GM12892 (cell line): ENCODE measurements around the gene ZNF507.

ENCODE experiments used
- DNase-seq: peaks from one replicate; pipeline ENCODE4 v3.0.0; 2011; ENCODE audit not compliant: insufficient read length
- FAIRE-seq: peaks from 2 replicates; lab custom pipeline; 2011; peaks lifted over from hg19 to GRCh38; lab: Jason Lieb, UNC
- POLR2A ChIP-seq: IDR thresholded peaks from 2 replicates; pipeline ENCODE4 v1.6.1; 2011; ENCODE audit warnings: low read depth, low read length, control low read depth
- POLR2AphosphoS5 ChIP-seq: IDR thresholded peaks from 2 replicates; pipeline ENCODE4 v1.6.1; 2011; ENCODE audit warnings: low read depth, low read length, control low read depth
- TAF1 ChIP-seq: IDR thresholded peaks from 2 replicates; pipeline ENCODE4 v1.6.1; 2011; ENCODE audit warnings: low read depth, mild to moderate bottlenecking, control low read depth, low read length, borderline replicate concordance

Gene ZNF507

DNA sequence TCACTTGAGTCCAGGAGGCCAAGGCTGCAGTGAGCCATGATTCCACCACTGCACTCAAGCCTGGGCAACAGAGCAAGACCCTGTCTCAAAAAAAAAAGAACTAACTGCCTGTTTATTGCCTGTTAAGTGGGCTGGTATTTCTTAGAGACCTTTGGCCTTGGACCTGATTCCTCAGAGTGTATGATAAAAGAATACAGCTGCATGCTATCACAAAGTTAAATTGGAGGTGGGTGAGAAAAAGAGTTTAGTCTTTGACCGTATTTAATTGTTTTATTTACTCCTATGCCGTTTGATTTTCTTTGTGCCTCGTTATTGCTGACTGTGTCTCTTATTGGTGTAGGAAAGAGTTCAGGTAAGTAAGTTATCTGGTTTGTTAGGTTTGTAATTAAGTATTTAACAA, 34.9 kb downstream of the ZNF507 start:
- no peak for DNase-seq
- TF ChIP-seq POLR2AphosphoS5: no peak
- no peak for TF ChIP-seq POLR2A
- TF ChIP-seq TAF1: no peak
- FAIRE-seq: no peak

DNA sequence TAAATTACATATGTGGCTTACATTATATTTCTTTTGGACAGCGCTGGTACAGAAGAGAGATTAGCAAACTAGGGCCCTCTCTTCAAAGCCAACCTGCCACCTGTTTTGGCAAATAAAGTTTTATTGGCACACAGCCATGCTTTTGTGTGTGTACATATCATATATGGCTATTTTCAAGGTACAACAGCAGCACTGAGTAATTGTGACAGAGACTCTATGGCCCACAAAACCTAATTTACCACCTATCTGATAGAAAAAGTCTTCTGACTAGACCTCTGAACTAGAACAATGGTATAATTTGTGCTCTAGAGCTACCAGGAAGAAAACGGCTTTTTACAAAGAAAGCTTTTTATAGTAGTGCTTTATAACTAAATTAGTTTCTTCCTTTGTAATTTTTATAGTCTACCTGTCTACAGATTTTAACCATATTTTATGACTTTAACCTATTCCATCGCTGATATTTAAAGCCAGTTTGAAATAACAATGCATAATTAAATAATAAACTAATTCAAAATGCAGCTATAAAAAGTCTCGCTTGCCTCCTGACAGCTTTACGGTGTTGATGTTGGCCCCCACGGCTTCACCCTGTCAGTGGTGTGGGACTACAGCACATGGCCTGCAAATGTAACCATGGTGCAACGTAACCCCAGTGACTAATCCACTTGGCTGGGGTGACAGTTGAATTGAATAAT, 42.4 kb downstream of the ZNF507 start:
- TF ChIP-seq POLR2AphosphoS5 (no peak), TAF1 (no peak), POLR2A (no peak)
- no peak for DNase-seq
- no peak for FAIRE-seq

DNA sequence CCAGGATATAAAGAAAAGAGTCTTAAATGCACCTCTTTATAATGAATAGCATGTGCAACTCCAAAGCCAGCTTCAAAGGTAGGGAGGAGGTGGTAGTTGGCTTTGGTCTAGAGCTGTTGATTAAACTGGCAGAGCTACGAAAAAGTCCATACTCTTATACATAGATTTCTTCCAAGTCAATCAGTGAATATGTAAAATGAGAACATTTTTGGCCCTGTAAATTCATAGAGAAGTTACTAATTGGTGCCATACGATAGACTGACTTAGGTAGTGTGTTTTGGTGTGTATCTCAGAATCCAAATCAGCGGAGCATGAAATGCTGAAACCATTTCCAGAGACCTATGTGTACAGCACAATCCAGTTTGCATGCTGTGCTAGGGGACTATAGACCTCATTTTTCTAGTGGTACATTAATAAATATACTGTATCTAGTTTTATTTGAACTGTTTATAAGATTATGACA, 43.0 kb downstream of the ZNF507 start:
- DNase-seq (no peak), FAIRE-seq (no peak)
- no peak for TF ChIP-seq POLR2AphosphoS5
- TF ChIP-seq POLR2A: no peak
- no peak for TF ChIP-seq TAF1

DNA sequence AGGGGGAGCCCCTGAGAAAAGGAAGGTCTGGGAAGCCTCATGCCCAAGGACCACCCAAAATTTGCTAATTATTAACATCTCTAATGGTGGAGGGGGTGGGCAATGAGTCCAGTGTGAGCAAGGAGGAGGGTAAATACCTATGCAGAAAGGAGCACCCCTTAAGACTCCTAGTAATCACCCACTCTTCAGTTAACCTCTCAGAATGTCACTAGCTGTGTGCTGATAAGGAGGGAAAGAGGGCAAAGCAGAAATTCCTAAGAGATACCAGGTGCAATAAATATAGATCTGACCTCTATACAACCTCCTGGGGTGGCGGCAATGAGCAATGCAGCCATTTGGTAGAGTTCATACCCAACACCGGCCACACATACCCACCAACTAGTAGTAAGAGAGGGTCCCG, 47.5 kb downstream of the ZNF507 start:
- no peak for DNase-seq
- FAIRE-seq: no peak
- no peak for TF ChIP-seq POLR2AphosphoS5
- TF ChIP-seq TAF1: no peak
- no peak for TF ChIP-seq POLR2A

GRCh38 chr19:32396046-32396652, 50.7 kb downstream of the ZNF507 start:
- FAIRE-seq: no peak
- DNase-seq: no peak
- TF ChIP-seq TAF1 (no peak), POLR2A (no peak), POLR2AphosphoS5 (no peak)

GRCh38 chr19:32397671-32398101, 52.3 kb downstream of the ZNF507 start:
- no peak for DNase-seq
- no peak for FAIRE-seq
- TF ChIP-seq POLR2A (no peak), POLR2AphosphoS5 (no peak), TAF1 (no peak)

- FAIRE-seq (no peak), DNase-seq (no peak)
- TF ChIP-seq POLR2AphosphoS5: no peak
- no peak for TF ChIP-seq TAF1
- TF ChIP-seq POLR2A: no peak
Measured at GRCh38 chr19:32401992-32402391, 56.6 kb downstream of the ZNF507 start.

GRCh38 chr19:32403291-32403995, 58.0 kb downstream of the ZNF507 start:
- no peak for FAIRE-seq
- no peak for TF ChIP-seq POLR2AphosphoS5
- TF ChIP-seq TAF1: no peak
- no peak for TF ChIP-seq POLR2A
- DNase-seq: no peak

DNA sequence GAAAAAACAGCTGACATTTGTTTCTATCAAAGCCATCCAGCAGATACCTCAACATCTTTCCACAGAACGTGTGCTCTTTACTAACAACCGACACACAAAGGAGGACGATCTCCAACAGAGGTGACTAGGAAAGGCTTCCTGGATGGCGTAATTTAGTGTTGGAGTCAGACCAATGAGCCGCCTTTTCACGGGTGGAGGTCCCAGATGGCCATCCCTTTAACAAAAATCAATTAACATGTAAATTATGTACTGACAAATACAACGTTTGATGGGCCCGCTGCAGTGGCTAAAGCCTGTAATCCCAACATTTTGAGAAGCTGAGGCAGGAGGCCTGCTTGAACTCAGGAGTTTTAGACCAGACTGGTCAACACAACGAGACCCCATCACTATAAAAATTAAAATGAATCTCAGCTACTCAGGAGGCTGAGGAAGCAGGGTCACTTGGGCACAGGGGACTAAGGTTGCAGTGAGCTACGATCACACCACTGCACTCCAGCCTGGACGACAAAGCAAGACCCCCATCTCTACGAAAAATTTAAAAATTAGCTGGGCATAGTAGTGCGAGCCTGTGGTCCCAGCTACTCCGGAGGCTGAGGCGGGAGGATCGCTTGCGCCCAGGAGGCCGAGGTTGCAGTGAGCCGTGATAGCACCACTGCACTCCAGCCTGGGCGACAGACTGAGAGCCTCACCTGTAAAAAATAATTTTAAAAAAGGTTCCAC, 59.0 kb downstream of the ZNF507 start:
- no peak for DNase-seq
- FAIRE-seq: no peak
- no peak for TF ChIP-seq TAF1
- TF ChIP-seq POLR2A: no peak
- TF ChIP-seq POLR2AphosphoS5: no peak

GRCh38 chr19:32404933-32405430, 59.6 kb downstream of the ZNF507 start:
- FAIRE-seq: peak; percentile 46
- TF ChIP-seq POLR2AphosphoS5: no peak
- TF ChIP-seq TAF1: no peak
- TF ChIP-seq POLR2A: no peak
- no peak for DNase-seq
